Neural cell (in vitro differentiated cells): ENCODE results near the gene MAP2K1. TPM values are rescaled to one million over a fixed set of nuclear protein-coding genes. Genes with fewer than 3 reads are reported as not detected.

ENCODE experiments used
- H2AFZ ChIP-seq: fragments of 200-600, 300-800 bp; sonication (generic), shearing (Covaris generic); 2 replicates; pipeline ENCODE4 v1.6.0; 2014; ENCODE audit warnings: low read depth, mild to moderate bottlenecking, antibody characterized with exemption, low read length, moderate library complexity
- H3F3A ChIP-seq: fragments of 200-600 bp; shearing (Covaris generic); 2 replicates; pipeline ENCODE4 v1.6.1; 2016; ENCODE audit warnings: mild to moderate bottlenecking, moderate library complexity, mixed read lengths, antibody characterized with exemption, low read length; ENCODE audit not compliant: insufficient read depth, poor library complexity, severe bottlenecking
- H3K27ac ChIP-seq: fragments of 200-600, 300-800 bp; sonication (generic), shearing (Covaris generic); 2 replicates; pipeline ENCODE4 v1.5.1; 2014; ENCODE audit warnings: mild to moderate bottlenecking, low read length, moderate library complexity
- H3K27me3 ChIP-seq: fragments of 300-800, 200-600 bp; sonication (generic), shearing (Covaris generic); 2 replicates; pipeline ENCODE4 v1.6.0; 2014; ENCODE audit warnings: mild to moderate bottlenecking, low read depth, low read length, moderate library complexity; ENCODE audit not compliant: insufficient read depth
- H3K36me3 ChIP-seq: fragments of 300-800, 200-600 bp; sonication (generic), shearing (Covaris generic); 2 replicates; pipeline ENCODE4 v1.5.1; 2014; ENCODE audit warnings: mild to moderate bottlenecking, antibody characterized with exemption, low read length, moderate library complexity; ENCODE audit not compliant: insufficient read depth
- H3K4me2 ChIP-seq: fragments of 300-800, 200-600 bp; sonication (generic), shearing (Covaris generic); 2 replicates; pipeline ENCODE4 v1.6.0; 2014; ENCODE audit warnings: mild to moderate bottlenecking, low read length
- H3K4me3 ChIP-seq: fragments of 300-800, 200-600 bp; sonication (generic), shearing (Covaris generic); 2 replicates; pipeline ENCODE4 v1.5.1; 2014; ENCODE audit warnings: mild to moderate bottlenecking, low read length, moderate library complexity
- H3K79me2 ChIP-seq: fragments of 200-600 bp; shearing (Covaris generic); replicated peaks from 2 replicates; pipeline ENCODE4 v1.6.0; 2014; ENCODE audit warnings: mild to moderate bottlenecking, low read length, moderate library complexity; ENCODE audit not compliant: insufficient read depth
- H3K9ac ChIP-seq: fragments of 300-800, 200-600 bp; sonication (generic), shearing (Covaris generic); 2 replicates; pipeline ENCODE4 v1.6.1; 2016; ENCODE audit warnings: mild to moderate bottlenecking, low read length, mixed read lengths
- H3K9me2 ChIP-seq: fragments of 200-600 bp; shearing (Covaris generic); 2 replicates; pipeline ENCODE4 v1.6.1; 2016; ENCODE audit warnings: mild to moderate bottlenecking, low read length, mixed read lengths; ENCODE audit not compliant: insufficient read depth
- H3K9me3 ChIP-seq: fragments of 200-600, 300-800 bp; sonication (generic), shearing (Covaris generic); 2 replicates; pipeline ENCODE4 v1.6.1; 2016; ENCODE audit warnings: mild to moderate bottlenecking, mixed run types, low read length, moderate library complexity, mixed read lengths
- H4K20me1 ChIP-seq: fragments of 200-600 bp; shearing (Covaris generic); 2 replicates; pipeline ENCODE4 v1.6.1; 2016; ENCODE audit warnings: mild to moderate bottlenecking, mixed run types; ENCODE audit not compliant: insufficient read depth
- EP300 ChIP-seq: fragments of 450-650 bp; conservative IDR thresholded peaks from 2 replicates; pipeline ENCODE4 v1.6.1; 2014; ENCODE audit warnings: antibody characterized with exemption, mild to moderate bottlenecking, moderate library complexity; ENCODE audit not compliant: poor library complexity, severe bottlenecking
- EZH2 ChIP-seq: fragments of 200-600, 300-800 bp; shearing (Covaris generic), sonication (generic); IDR thresholded peaks from 2 replicates; pipeline ENCODE4 v1.6.1; 2014; ENCODE audit warnings: antibody characterized with exemption, low read length, borderline replicate concordance, mild to moderate bottlenecking; ENCODE audit not compliant: insufficient read depth, poor library complexity, severe bottlenecking
- MXI1 ChIP-seq: fragments of 450-650 bp; conservative IDR thresholded peaks from 2 replicates; pipeline ENCODE4 v1.6.1; 2014; ENCODE audit warnings: antibody characterized with exemption, mild to moderate bottlenecking; ENCODE audit not compliant: poor library complexity, severe bottlenecking
- POLR2AphosphoS5 ChIP-seq: IDR thresholded peaks from 2 replicates; pipeline ENCODE4 v1.6.1; 2012
- RAD21 ChIP-seq: fragments of 450-650 bp; conservative IDR thresholded peaks from 2 replicates; pipeline ENCODE4 v1.6.1; 2014; ENCODE audit warnings: antibody characterized with exemption, mild to moderate bottlenecking, moderate library complexity
- REST ChIP-seq: IDR thresholded peaks from 2 replicates; pipeline ENCODE4 v1.6.1; 2012; ENCODE audit warnings: borderline replicate concordance
- SMC3 ChIP-seq: fragments of 450-650 bp; conservative IDR thresholded peaks from 2 replicates; pipeline ENCODE4 v1.6.1; 2014; ENCODE audit warnings: antibody characterized with exemption, mild to moderate bottlenecking, moderate library complexity; ENCODE audit not compliant: poor library complexity
- TAF1 ChIP-seq: IDR thresholded peaks from 2 replicates; pipeline ENCODE4 v1.6.1; 2012; ENCODE audit warnings: low read depth
- polyA plus RNA-seq: library from polyadenylated mRNA; depleted of rRNA; stranded (reverse); fragments of >200 nt; gene quantifications from 2 replicates; pipeline ENCODE4 v1.2.3, GENCODE V29; 2014
- TF ChIP-seq, protein P1 (sequence below): fragments of 450-650 bp; IDR thresholded peaks from 2 replicates; pipeline ENCODE4 v1.5.1; 2014; ENCODE audit warnings: antibody characterized with exemption, mild to moderate bottlenecking, moderate library complexity; ENCODE audit not compliant: poor library complexity, severe bottlenecking

The MAP2K1 gene
- polyA plus RNA-seq, 1 donor from 2014 or later = 24.7 TPM

- H3K79me2 ChIP-seq = no peaks in the 10 kb centered on the region
- H3K36me3 ChIP-seq = no peaks in the 10 kb centered on the region
- H2AFZ ChIP-seq = no peak overlapping the region
- H3K4me2 ChIP-seq = no peak overlapping the region
- H3K27me3 ChIP-seq = no peaks in the 10 kb centered on the region
- no peak overlapping the region for H3K27ac ChIP-seq
- TF ChIP-seq TAF1 = no peak
- TF ChIP-seq REST = no peak
- no peak for TF ChIP-seq SMC3
- TF ChIP-seq RAD21 = no peak
- no peak for TF ChIP-seq EZH2
- no peak for TF ChIP-seq EP300
- TF ChIP-seq MXI1 = no peak
- TF ChIP-seq, protein P1, sequence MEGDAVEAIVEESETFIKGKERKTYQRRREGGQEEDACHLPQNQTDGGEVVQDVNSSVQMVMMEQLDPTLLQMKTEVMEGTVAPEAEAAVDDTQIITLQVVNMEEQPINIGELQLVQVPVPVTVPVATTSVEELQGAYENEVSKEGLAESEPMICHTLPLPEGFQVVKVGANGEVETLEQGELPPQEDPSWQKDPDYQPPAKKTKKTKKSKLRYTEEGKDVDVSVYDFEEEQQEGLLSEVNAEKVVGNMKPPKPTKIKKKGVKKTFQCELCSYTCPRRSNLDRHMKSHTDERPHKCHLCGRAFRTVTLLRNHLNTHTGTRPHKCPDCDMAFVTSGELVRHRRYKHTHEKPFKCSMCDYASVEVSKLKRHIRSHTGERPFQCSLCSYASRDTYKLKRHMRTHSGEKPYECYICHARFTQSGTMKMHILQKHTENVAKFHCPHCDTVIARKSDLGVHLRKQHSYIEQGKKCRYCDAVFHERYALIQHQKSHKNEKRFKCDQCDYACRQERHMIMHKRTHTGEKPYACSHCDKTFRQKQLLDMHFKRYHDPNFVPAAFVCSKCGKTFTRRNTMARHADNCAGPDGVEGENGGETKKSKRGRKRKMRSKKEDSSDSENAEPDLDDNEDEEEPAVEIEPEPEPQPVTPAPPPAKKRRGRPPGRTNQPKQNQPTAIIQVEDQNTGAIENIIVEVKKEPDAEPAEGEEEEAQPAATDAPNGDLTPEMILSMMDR = no peak
- TF ChIP-seq POLR2AphosphoS5 = no peak
- no peak overlapping the region for H3K9ac ChIP-seq
- no peaks in the 10 kb centered on the region for H3K9me3 ChIP-seq
- no peaks in the 10 kb centered on the region for H4K20me1 ChIP-seq
- no peaks in the 10 kb centered on the region for H3F3A ChIP-seq
- no peak overlapping the region for H3K4me3 ChIP-seq
- no peaks in the 10 kb centered on the region for H3K9me2 ChIP-seq
Observed at GRCh38 chr15:66401130-66402021, 14.7 kb downstream of the MAP2K1 start.

GRCh38 chr15:66402761-66403284, 16.1 kb downstream of the MAP2K1 start:
- no peak overlapping the region for H3K4me2 ChIP-seq

More at GRCh38 chr15:66402761-66403284, 16.1 kb downstream of the MAP2K1 start:
- H3K27me3 ChIP-seq = no peaks in the 10 kb centered on the region
- H3K9ac ChIP-seq = no peak overlapping the region
- no peaks in the 10 kb centered on the region for H3K9me2 ChIP-seq
- H4K20me1 ChIP-seq = no peaks in the 10 kb centered on the region
- H2AFZ ChIP-seq = no peak overlapping the region
- H3K9me3 ChIP-seq = no peaks in the 10 kb centered on the region
- no peak for TF ChIP-seq REST
- TF ChIP-seq POLR2AphosphoS5 = no peak
- TF ChIP-seq, protein P1 = no peak
- TF ChIP-seq TAF1 = no peak
- no peak for TF ChIP-seq MXI1
- no peak for TF ChIP-seq EP300
- TF ChIP-seq RAD21 = no peak
- no peak for TF ChIP-seq EZH2
- TF ChIP-seq SMC3 = no peak
- no peaks in the 10 kb centered on the region for H3K36me3 ChIP-seq
- no peaks in the 10 kb centered on the region for H3F3A ChIP-seq
- no peaks in the 10 kb centered on the region for H3K79me2 ChIP-seq
- H3K4me3 ChIP-seq = no peak overlapping the region
- H3K27ac ChIP-seq = no peak overlapping the region
